Activated B cell treated with CpG ODN at 0.5 μM for 24 hours (primary cell): ENCODE measurements around the gene PDLIM1. TPM values are rescaled to one million over a fixed set of nuclear protein-coding genes. Genes with fewer than 3 reads are reported as not detected.
A peak's percentile ranks its signal among the peaks of the same experiment; 100 is the strongest.

ENCODE experiments used
- ATAC-seq: fragments of 200-7000 bp; cut with Tn5 transposase; one replicate; pipeline ENCODE4 v1.10.0; 2021; ENCODE audit warnings: low read depth, mild to moderate bottlenecking, moderate library complexity
- CTCF ChIA-PET: fragments of 350-600 bp; sonication (Branson Sonifier 250); formaldehyde crosslinking; loops from one replicate; lab custom pipeline; 2021; ENCODE audit warnings: antibody characterized with exemption; lab: Charles Lee
- POLR2A ChIA-PET: fragments of 350-600 bp; sonication (Branson Sonifier 250); formaldehyde crosslinking; loops from one replicate; lab custom pipeline; 2021; ENCODE audit warnings: antibody characterized with exemption; lab: Charles Lee
- DNase-seq: peaks from one replicate; pipeline ENCODE4 v3.0.0; 2022
- H3K27ac Mint-ChIP-seq: one replicate; pipeline ENCODE4 v1.8.0; 2020; ENCODE audit warnings: mixed read lengths
- H3K27me3 Mint-ChIP-seq: one replicate; pipeline ENCODE4 v1.8.0; 2021; ENCODE audit warnings: mixed read lengths
- H3K36me3 Mint-ChIP-seq: one replicate; pipeline ENCODE4 v1.8.0; 2021; ENCODE audit warnings: low read depth, mixed read lengths
- H3K4me1 Mint-ChIP-seq: one replicate; pipeline ENCODE4 v1.8.0; 2021; ENCODE audit warnings: mixed read lengths
- H3K4me3 Mint-ChIP-seq: one replicate; pipeline ENCODE4 v1.8.0; 2020; ENCODE audit warnings: mild to moderate bottlenecking, mixed read lengths
- H3K9me3 Mint-ChIP-seq: one replicate; pipeline ENCODE4 v1.8.0; 2020; ENCODE audit warnings: mixed read lengths
- intact Hi-C: fragments of 100-400 bp; cut with micrococcal nuclease; formaldehyde crosslinking; loops from one replicate; pipeline ENCODE4 v1.15.1; 2024
- total RNA-seq: library from RNA; stranded (reverse); gene quantifications from 2 replicates; pipeline ENCODE4 v1.2.3, GENCODE V29; 2022
- TF ChIP-seq, protein P1 (sequence below): fragments of 200-600 bp; IDR thresholded peaks from one replicate; pipeline ENCODE4 v1.8.0; 2022; ENCODE audit warnings: antibody characterized with exemption, mild to moderate bottlenecking

The PDLIM1 gene
- total RNA-seq, 1 donor from 2014 or later = 141 TPM

DNA sequence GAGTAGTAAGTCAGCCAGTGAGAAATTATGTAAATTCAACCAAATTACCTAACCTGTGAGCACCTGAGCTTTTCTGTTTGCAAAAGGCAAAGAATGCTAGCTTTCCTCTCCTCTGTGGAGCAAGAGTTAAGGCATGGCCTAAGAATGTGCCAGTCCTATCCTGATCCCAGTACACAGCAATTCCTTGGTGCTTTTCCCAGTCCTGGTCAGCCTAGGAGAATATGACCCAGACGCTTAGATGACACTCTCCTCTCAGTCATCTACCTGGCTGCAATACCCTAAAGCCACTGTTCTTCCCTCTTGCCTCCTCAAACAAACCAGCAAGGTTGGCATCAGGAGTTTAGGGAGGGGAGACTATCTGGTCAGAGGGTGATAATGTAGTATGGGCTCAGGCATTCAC is 4.1 kb downstream of the PDLIM1 start:
- DNase-seq (no peak), ATAC-seq (no peak)
- Mint-ChIP-seq H3K4me3 (no peak overlapping the region), H3K4me1 (peaks cover 71% of the 10 kb centered on the region), H3K9me3 (no peaks in the 10 kb centered on the region), H3K36me3 (peaks cover 13% of the 10 kb centered on the region), H3K27me3 (no peaks in the 10 kb centered on the region), H3K27ac (peak overlapping the region; percentile 41)
- ChIA-PET CTCF (interaction anchor here (1.9 kb wide), 1 partner anchor 41 kb away, joined by 12 read pairs; no protein-coding TSS in a partner anchor), POLR2A (interaction anchor here (1.5 kb wide), 1 partner anchor 8 kb away, joined by 5 read pairs; no protein-coding TSS in a partner anchor)
- TF ChIP-seq, protein P1, sequence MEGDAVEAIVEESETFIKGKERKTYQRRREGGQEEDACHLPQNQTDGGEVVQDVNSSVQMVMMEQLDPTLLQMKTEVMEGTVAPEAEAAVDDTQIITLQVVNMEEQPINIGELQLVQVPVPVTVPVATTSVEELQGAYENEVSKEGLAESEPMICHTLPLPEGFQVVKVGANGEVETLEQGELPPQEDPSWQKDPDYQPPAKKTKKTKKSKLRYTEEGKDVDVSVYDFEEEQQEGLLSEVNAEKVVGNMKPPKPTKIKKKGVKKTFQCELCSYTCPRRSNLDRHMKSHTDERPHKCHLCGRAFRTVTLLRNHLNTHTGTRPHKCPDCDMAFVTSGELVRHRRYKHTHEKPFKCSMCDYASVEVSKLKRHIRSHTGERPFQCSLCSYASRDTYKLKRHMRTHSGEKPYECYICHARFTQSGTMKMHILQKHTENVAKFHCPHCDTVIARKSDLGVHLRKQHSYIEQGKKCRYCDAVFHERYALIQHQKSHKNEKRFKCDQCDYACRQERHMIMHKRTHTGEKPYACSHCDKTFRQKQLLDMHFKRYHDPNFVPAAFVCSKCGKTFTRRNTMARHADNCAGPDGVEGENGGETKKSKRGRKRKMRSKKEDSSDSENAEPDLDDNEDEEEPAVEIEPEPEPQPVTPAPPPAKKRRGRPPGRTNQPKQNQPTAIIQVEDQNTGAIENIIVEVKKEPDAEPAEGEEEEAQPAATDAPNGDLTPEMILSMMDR = no peak
- intact Hi-C loops = no loop called here

DNA sequence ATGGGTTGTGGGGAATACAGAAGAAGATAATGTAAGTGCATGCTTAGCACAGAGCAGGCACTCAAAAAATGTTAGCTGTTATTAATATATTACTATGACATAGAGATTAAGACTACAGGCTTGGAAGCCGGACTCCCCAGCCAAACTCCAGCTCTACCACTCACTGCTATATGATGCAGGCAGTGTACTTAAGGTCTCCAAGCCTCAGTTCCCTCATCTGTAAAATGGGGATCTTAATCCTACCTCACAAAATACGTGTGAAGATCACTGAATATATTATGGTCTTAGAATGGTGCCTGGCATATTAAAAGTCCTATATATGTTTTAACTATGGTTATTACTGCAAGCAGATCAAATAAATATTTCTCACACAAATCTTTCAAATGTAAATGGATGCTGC is 5.2 kb downstream of the PDLIM1 start:
- ChIA-PET CTCF (interaction anchor here (2.0 kb wide), 1 partner anchor 77 kb away, joined by 5 read pairs; no protein-coding TSS in a partner anchor), POLR2A (interaction anchor here (0.8 to 1.5 kb wide), 2 partner anchors 9 to 19 kb away, joined by 3 to 5 read pairs; no protein-coding TSS in a partner anchor)
- peak overlapping the region; percentile 41 for H3K27ac Mint-ChIP-seq
- TF ChIP-seq, protein P1 = no peak
- no peak overlapping the region for H3K4me3 Mint-ChIP-seq
- no peaks in the 10 kb centered on the region for H3K9me3 Mint-ChIP-seq
- intact Hi-C loops = no loop called here
- peaks cover 12% of the 10 kb centered on the region for H3K36me3 Mint-ChIP-seq
- H3K4me1 Mint-ChIP-seq = peaks cover 77% of the 10 kb centered on the region
- DNase-seq (no peak), ATAC-seq (no peak)
- H3K27me3 Mint-ChIP-seq = no peaks in the 10 kb centered on the region

DNA sequence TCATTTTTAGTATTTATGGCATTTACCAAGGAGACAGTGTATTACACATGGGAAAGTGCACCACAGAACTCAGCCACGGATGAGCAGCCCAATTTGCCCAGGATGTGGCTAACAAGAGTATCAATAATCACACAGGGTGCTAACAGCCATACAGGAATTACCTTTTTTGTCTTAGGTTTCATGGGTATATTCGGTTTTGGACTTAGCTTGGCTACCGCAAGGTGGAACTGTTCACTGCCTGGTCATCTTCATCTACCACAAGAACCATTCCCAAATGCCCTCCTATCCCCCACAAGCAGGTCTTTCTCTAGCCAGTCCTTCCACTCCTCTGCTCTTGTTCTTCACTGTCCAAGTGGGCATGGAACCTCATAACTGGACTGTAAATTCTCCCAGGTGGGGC is 6.0 kb downstream of the PDLIM1 start:
- H3K4me3 Mint-ChIP-seq = no peak overlapping the region
- H3K27ac Mint-ChIP-seq = peak overlapping the region; percentile 47
- DNase-seq = no peak
- ATAC-seq = no peak
- intact Hi-C loops = no loop called here
- TF ChIP-seq, protein P1 = no peak
- ChIA-PET POLR2A (no interaction called here), CTCF (interaction anchor here (2.0 kb wide), 1 partner anchor 78 kb away, joined by 5 read pairs; no protein-coding TSS in a partner anchor)
- H3K36me3 Mint-ChIP-seq = peaks cover 10% of the 10 kb centered on the region
- no peaks in the 10 kb centered on the region for H3K9me3 Mint-ChIP-seq
- H3K27me3 Mint-ChIP-seq = no peaks in the 10 kb centered on the region
- peaks cover 75% of the 10 kb centered on the region for H3K4me1 Mint-ChIP-seq

DNA sequence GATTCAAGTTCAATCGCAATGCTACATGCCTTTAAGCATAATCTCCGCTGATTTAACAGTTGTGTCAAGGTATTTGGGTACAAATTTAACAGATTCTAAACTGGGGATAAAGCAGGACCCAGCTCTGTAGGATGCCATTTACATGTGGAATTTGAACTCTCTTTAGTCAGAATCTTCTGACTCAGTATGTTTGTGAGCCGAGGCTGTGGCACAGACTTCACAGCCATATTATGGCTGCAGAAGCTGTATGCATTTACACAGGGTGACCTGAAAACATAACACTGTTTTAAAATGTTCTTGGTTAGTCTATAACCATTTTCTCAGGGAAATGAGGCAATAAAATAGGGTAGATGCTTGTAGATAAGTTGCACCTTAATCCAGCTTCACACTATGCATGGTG is 8.7 kb downstream of the PDLIM1 start:
- ChIA-PET POLR2A (interaction anchor here (0.5 kb wide), 1 partner anchor 13 kb away, joined by 5 read pairs; no protein-coding TSS in a partner anchor), CTCF (no interaction called here)
- H3K4me3 Mint-ChIP-seq = no peak overlapping the region
- H3K36me3 Mint-ChIP-seq = peaks cover 14% of the 10 kb centered on the region
- H3K27ac Mint-ChIP-seq = no peak overlapping the region
- no peak for DNase-seq
- ATAC-seq = no peak
- H3K27me3 Mint-ChIP-seq = no peaks in the 10 kb centered on the region
- no peaks in the 10 kb centered on the region for H3K9me3 Mint-ChIP-seq
- intact Hi-C loops = no loop called here
- H3K4me1 Mint-ChIP-seq = peaks cover 77% of the 10 kb centered on the region
- TF ChIP-seq, protein P1 = no peak

DNA sequence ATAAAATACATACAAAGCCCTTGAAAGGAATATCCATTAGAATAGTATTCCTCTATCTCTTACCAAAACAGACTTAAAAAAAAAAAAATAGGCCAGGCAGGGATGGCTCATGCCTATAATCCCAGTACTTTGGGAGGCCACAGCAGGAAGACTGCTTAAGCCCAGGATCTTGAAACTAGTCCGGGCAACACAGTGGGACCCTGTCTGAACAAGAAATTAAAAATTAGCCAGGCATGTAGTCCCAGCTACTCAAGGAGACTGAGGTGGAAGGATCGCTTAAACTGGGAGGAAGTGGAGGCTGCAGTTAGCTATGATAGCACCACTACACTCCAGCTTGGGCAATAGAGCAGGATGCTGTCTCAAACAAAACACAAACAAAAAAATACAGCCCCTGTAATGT is 9.6 kb downstream of the PDLIM1 start:
- no peak overlapping the region for H3K4me3 Mint-ChIP-seq
- ATAC-seq (no peak), DNase-seq (no peak)
- no peak overlapping the region for H3K27ac Mint-ChIP-seq
- TF ChIP-seq, protein P1 = no peak
- ChIA-PET CTCF (interaction anchor here (1.2 kb wide), 1 partner anchor 81 kb away, joined by 4 read pairs; no protein-coding TSS in a partner anchor), POLR2A (no interaction called here)
- peaks cover 14% of the 10 kb centered on the region for H3K36me3 Mint-ChIP-seq
- intact Hi-C loops = no loop called here
- H3K4me1 Mint-ChIP-seq = peaks cover 77% of the 10 kb centered on the region
- no peaks in the 10 kb centered on the region for H3K27me3 Mint-ChIP-seq
- no peaks in the 10 kb centered on the region for H3K9me3 Mint-ChIP-seq
